ENCODE results near the gene RSPO4.

- TF ChIP-seq EP300 (IDR thresholded peaks at IDR 0.05; ENCODE audit: borderline replicate concordance) (no peak), EGR1 (IDR thresholded peaks at IDR 0.05) (no peak), RAD21 (IDR thresholded peaks at IDR 0.05; ENCODE audit: low read depth) (no peak), TAF1 (IDR thresholded peaks at IDR 0.05; ENCODE audit: low read depth) (no peak), FOXM1 (IDR thresholded peaks at IDR 0.05; ENCODE audit: borderline replicate concordance, low read depth) (no peak), MAX (IDR thresholded peaks at IDR 0.05) (no peak), NFIC (IDR thresholded peaks at IDR 0.05) (no peak)
These were observed 19.4 kb downstream of the RSPO4 start for GRCh38 chr20:982754-983153.

Measured in Ishikawa (cell line).